GM21526 (cell line): ENCODE measurements around the gene UBE2Q2.
"Not testable (repeated sequence)": the region's sequence is repeated elsewhere in the genome, so short reads cannot be mapped to it uniquely, and the experiment has no call there.

Experiments used
- ATAC-seq: cut with Tn5 transposase; IDR thresholded peaks from one replicate; pipeline ENCODE4 v1.9.1; 2021; ENCODE audit warnings: moderate library complexity; ENCODE audit not compliant: unreplicated experiment, low FRiP score

UBE2Q2 gene

GRCh38 chr15:75823860-75824613 is 19.2 kb upstream of the UBE2Q2 start:
- no peak for ATAC-seq

DNA sequence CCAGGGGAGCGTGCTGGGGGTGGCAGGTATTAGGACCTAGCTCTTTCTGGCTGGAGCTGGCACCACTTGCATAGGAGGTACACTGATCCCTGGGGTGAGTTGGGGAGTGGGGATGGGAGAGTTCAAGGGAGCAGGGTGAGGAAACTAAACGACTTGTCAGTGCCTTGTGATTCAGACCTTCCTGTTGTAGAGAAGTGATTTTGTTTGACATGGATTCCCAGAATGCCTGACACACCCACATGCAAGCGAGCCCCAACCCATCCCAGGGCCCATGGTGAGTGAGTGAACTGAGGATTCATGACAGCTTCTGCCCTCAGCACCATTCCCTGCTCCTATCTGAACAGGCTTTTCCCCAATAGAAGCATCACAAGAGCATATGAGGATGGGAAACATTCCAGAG is 15.6 kb upstream of the UBE2Q2 start:
- no peak for ATAC-seq

GRCh38 chr15:75828429-75828828 is 14.8 kb upstream of the UBE2Q2 start:
- no peak for ATAC-seq

GRCh38 chr15:75830910-75831805 is 12.1 kb upstream of the UBE2Q2 start:
- no peak for ATAC-seq

GRCh38 chr15:75831806-75832102 is 11.5 kb upstream of the UBE2Q2 start:
- ATAC-seq: no peak

DNA sequence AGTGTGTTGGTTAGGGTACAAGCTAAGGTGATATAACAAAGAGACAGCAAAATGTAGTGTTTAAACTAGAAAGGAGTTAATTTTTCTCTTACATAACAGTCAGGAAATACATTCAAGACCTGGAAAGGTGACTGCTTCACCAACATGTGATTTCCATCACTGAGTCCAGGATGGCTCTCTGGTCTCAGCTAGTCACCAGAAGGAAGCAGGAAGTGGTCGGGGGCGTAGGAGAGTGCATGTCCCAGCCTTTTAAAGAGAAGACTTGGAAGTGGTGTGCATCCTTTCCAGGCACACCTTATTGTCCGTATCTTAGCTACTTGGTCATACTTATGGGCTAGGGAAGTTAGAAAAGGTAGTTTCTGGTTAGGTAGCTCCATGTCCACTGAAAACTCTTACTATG is 11.1 kb upstream of the UBE2Q2 start:
- ATAC-seq: no peak

DNA sequence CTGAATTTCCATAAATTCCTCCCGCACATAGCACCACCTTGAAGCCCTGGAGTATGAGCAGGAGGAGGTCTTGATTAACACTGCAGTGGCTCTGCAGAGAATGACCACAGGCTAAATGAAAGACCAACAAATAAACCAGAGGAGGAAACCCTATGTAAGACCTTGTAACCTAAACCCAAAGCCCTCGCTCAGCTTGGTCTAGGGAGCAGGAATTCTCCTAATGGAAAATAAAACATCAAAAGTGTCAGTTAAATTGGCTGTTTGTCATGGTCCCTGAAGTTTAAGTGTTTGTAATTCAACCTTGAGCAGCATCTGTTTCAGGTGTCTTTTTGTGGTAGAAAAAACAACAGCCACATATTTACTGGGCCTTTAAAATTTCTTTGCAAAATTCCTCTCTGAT is 9.2 kb upstream of the UBE2Q2 start:
- ATAC-seq: no peak

DNA sequence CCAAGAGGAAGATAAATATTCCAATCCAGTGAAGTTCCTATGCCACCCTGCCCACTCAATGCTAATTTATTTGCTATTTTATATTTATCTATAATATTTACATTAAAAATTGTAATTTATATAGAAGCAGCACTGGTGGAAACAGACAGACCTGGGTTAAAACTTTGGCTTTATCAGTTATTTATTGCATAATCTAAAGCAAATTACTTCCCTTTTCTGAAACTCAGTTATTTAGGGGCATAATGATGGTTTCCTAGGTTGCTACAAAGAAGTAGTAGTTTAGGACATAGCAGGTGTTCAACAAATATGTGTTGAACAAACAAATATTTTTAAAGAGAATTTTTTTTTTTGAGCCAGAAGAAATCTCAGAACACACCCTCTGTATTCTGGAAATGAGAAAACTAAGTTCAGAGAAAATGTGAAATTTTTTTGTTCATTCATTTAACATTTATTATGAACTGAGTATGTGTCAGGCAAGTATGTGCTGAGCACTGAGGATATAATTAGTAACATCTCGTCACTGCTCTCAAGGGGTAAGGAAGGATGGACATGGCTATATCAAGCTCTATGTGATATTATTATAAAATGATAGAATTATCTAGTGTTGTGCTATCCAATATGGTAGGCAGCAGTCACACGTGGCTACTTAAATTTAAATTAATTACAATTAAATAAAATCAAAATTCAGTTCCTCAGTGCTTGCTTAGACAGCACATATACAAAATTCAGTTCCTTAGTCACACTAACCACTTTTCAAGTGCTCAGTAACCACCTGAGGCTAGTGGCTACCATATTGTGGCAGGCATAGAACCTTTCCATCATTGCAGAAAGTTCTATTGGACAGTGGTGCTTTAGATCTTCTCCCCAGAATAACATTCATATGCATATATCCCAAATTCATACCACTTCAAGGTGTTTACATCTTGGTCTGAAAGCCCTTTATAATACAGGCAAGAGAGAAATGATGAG is 7.0 kb upstream of the UBE2Q2 start:
- ATAC-seq: no peak

DNA sequence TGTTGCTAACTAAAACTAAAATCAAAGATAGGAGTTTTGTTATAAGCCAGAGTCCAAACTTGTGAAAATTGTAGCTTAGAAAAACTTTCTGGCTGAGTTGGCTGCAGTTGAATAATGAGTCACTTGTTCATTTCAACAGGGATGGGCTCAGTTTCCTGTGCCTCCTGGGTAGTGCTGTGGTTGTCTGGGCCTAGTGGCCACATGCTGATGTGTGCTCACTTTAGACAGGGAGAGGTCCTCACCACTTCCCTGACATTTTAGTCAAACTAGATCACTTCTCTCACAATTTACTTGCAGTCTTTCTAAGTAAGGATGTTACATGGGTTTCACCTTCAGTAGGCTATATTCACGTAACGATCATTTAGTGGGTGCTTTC is 6.3 kb upstream of the UBE2Q2 start:
- ATAC-seq: no peak

- ATAC-seq: no peak
These were observed 2.6 kb upstream of the UBE2Q2 start for GRCh38 chr15:75840659-75841058.

DNA sequence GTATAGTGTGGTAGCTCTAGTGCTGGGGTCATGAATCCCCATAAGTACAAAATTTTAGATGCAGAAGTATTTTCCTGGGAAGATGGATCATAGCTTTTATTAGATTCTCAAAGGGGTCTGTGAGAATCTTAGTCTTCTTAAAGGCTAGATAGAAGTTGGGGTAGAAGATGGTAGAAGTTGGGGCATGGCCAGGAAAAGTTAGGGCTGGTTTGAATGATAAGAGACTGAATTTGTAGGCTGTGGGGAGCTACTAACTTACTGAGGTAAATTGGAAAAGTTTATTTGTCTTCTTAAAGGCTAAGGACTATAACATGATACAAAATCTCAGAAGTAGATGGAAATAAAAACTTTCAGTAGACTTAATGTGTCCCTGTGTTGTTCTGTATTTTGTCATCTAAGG is 1.6 kb upstream of the UBE2Q2 start:
- no peak for ATAC-seq

- peak; percentile 40 for ATAC-seq
These were observed 683 bp downstream of the UBE2Q2 start for GRCh38 chr15:75843678-75844581.

- no peak for ATAC-seq
These were observed 1.5 kb downstream of the UBE2Q2 start for GRCh38 chr15:75844629-75845335.

- no peak for ATAC-seq
These were observed 5.9 kb downstream of the UBE2Q2 start for GRCh38 chr15:75849167-75849566.

GRCh38 chr15:75850708-75851107 is 7.5 kb downstream of the UBE2Q2 start:
- no peak for ATAC-seq

DNA sequence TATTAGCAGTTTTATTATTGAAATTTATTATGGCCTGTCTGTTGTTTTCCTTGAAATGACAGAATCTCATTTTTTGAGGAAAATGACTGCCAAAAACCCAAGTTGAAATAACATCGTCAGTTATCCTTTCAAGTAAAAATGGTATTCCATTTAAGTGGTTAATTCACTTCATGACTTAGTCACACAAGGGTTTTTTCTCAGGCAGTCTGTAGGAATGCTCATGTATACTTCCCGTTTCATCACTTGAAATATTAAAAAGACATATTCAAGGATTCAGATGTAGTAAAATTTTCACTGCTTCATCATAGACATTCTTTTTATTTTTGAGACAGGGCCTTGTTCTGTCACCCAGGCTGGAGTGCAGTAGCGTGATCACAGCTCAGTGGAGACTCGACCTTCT is 8.3 kb downstream of the UBE2Q2 start:
- not testable (repeated sequence) for ATAC-seq

DNA sequence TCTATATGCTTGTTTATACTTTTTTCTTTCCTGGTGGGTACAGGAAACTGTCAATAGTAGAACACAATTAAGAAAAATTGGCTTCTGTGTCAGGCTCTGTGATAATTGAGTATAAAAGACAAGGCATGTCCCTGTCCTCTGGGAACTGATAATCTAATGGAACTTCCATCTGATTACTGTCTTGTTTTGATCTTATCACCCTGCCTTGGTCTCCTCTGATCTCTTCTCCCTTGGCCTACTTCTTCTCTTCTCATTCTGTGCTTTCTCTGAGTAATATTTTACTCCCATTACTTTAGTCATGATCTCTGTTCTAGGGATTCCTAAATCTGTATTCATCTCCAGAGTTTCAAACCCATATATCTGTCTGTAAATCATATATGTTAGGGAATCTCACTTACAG is 14.6 kb downstream of the UBE2Q2 start:
- no peak for ATAC-seq

DNA sequence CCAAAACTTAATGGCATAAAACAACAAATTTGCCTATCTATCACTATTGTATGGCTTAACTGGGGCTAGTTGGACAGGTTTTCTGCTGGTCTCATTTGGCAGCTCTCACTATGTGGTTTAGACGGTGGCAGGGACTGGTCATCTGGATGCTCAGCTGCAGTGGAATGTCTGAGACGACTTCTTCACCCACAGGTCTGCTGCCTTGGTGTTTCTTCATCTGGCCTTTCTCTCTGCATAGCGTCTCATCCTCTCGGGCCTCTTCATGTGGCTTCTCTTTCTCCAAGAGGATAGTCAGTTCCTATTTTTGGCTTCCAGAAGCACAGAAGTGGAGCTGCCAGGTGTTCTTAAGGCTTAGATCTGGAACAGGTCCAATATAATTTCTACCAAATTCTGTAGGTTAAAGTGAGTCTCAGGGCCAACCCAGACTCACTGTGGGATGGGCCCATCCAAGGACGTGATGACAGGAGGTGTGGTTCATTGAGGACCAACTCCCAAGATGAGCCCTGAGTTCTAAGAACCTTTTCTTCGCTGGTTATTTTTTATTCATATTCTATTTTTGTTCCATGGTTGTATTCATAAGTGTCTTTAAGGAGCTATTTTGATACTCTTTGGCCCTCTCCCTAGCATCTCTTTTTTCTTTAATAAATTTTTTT is 18.6 kb downstream of the UBE2Q2 start:
- ATAC-seq: no peak

DNA sequence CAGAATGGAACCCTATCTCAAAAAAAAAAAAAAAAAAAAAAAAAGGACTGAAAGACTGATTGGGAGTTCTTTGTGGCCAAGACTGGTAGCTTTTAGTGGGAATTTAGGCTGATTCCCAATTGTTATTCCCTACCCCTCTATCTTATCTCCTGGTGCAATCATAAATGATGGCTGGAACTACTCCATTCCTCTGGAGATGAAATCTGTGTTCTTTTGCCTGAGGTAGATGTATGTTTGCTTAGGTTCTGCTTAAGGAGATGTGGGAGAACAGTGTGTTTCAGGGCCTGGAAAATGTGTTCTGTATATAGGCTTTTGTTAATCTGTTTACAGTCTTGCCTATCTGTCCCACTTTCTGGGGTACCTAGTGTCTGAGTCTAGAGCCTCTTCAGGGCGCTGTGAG is 19.5 kb downstream of the UBE2Q2 start:
- ATAC-seq: no peak
